ENCODE results near the gene SAMD14.

Gene SAMD14
- 0.13 to 5.7 (median 0.48) reads per million in 17 experiments for total RNA-seq

- DNase-seq = peak; percentile 45 to 76 (median 61)
Measured at GRCh38 chr17:50129728-50130558, at the start of gene SAMD14. SAMD14 (minus strand) TSS chr17:50130160; CDS start chr17:50124959, 5,201 bp downstream.

GRCh38 chr17:50177983-50178834, 48.2 kb upstream of the SAMD14 start:
- DNase-seq = peak; percentile 74 to 89 (median 82)

GRCh38 chr17:50177476-50177875, 47.5 kb upstream of the SAMD14 start:
- DNase-seq = no peak

- DNase-seq = peak in 1 of 4 experiments; percentile 25
Measured at GRCh38 chr17:50176559-50177357, 46.8 kb upstream of the SAMD14 start.

- no peak for DNase-seq
Measured at GRCh38 chr17:50175035-50175807, 45.3 kb upstream of the SAMD14 start.

- no peak for DNase-seq
Measured at GRCh38 chr17:50174444-50174843, 44.5 kb upstream of the SAMD14 start.

- DNase-seq = no peak
Measured at GRCh38 chr17:50173335-50173941, 43.5 kb upstream of the SAMD14 start.

- no peak for DNase-seq
Measured at GRCh38 chr17:50172936-50173334, 43.0 kb upstream of the SAMD14 start.

- no peak for DNase-seq
Measured at GRCh38 chr17:50172130-50172529, 42.2 kb upstream of the SAMD14 start.

- no peak for DNase-seq
Measured at GRCh38 chr17:50171371-50172071, 41.6 kb upstream of the SAMD14 start.

- no peak for DNase-seq
Measured at GRCh38 chr17:50170662-50171370, 40.9 kb upstream of the SAMD14 start.

- no peak for DNase-seq
Measured at GRCh38 chr17:50169881-50170459, 40.0 kb upstream of the SAMD14 start.

GRCh38 chr17:50169121-50169764, 39.3 kb upstream of the SAMD14 start:
- peak; percentile 57 to 75 (median 66) for DNase-seq

GRCh38 chr17:50168319-50168718, 38.4 kb upstream of the SAMD14 start:
- DNase-seq = no peak

GRCh38 chr17:50167371-50167770, 37.4 kb upstream of the SAMD14 start:
- no peak for DNase-seq

GRCh38 chr17:50166518-50167181, 36.7 kb upstream of the SAMD14 start:
- DNase-seq = no peak

GRCh38 chr17:50165867-50166517, 36.0 kb upstream of the SAMD14 start, which contains the start of gene SGCA:
SGCA (plus strand) TSS chr17:50166005; CDS start chr17:50166041, 36 bp downstream.
- DNase-seq = no peak

GRCh38 chr17:50165466-50165865, 35.5 kb upstream of the SAMD14 start:
- no peak for DNase-seq

Measured in suppressor macrophage (primary cell).